NCI-H146 treated with DMSO at 0.1 percent for 48 hours (cell line): ENCODE data around the gene LARP6.
"Not testable (repeated sequence)": the region's sequence is repeated elsewhere in the genome, so short reads cannot be mapped to it uniquely, and the experiment has no call there.

Experiments used
- DNase-seq: peaks from one replicate; lab custom pipeline; 2025; ENCODE audit not compliant: unreplicated experiment; lab: John Stamatoyannopoulos, UW

Gene LARP6

GRCh38 chr15:70831094-70831911 lies 22.7 kb downstream of the LARP6 start:
- DNase-seq: no peak

- no peak for DNase-seq
These were observed 23.3 kb downstream of the LARP6 start for GRCh38 chr15:70830615-70831014.

- DNase-seq: no peak
These were observed 24.4 kb downstream of the LARP6 start for GRCh38 chr15:70829371-70830166.

- no peak for DNase-seq
These were observed 26.2 kb downstream of the LARP6 start for GRCh38 chr15:70827721-70828120.

- peak; percentile 1 for DNase-seq
These were observed 27.3 kb downstream of the LARP6 start for GRCh38 chr15:70826634-70827033.

GRCh38 chr15:70825841-70826240 lies 28.1 kb downstream of the LARP6 start:
- no peak for DNase-seq

- DNase-seq: no peak
These were observed 30.8 kb downstream of the LARP6 start for GRCh38 chr15:70823196-70823595.

- DNase-seq: no peak
These were observed 33.7 kb downstream of the LARP6 start for GRCh38 chr15:70820214-70820613.

GRCh38 chr15:70818580-70818979 lies 35.4 kb downstream of the LARP6 start:
- no peak for DNase-seq

- DNase-seq: no peak
These were observed 36.7 kb downstream of the LARP6 start for GRCh38 chr15:70817266-70817665.

GRCh38 chr15:70815604-70816003 lies 38.4 kb downstream of the LARP6 start:
- peak; percentile 71 for DNase-seq

- DNase-seq: not testable (repeated sequence)
These were observed 38.9 kb downstream of the LARP6 start for GRCh38 chr15:70815011-70815410.

GRCh38 chr15:70812827-70813364 lies 41.1 kb downstream of the LARP6 start:
- no peak for DNase-seq

GRCh38 chr15:70810916-70811578 lies 42.9 kb downstream of the LARP6 start:
- DNase-seq: no peak

- no peak for DNase-seq
These were observed 46.8 kb downstream of the LARP6 start for GRCh38 chr15:70806992-70807712.

GRCh38 chr15:70804388-70804787 lies 49.6 kb downstream of the LARP6 start:
- not testable (repeated sequence) for DNase-seq

GRCh38 chr15:70802629-70803028 lies 51.3 kb downstream of the LARP6 start:
- DNase-seq: no peak

GRCh38 chr15:70801109-70801508 lies 52.8 kb downstream of the LARP6 start:
- no peak for DNase-seq

GRCh38 chr15:70799667-70800450 lies 54.1 kb downstream of the LARP6 start:
- no peak for DNase-seq

- DNase-seq: no peak
These were observed 56.5 kb downstream of the LARP6 start for GRCh38 chr15:70797464-70797863.
